SK-N-MC (cell line): ENCODE measurements around the gene ZBTB18.

Experiments
- EZH2 ChIP-seq: fragments of 200-600 bp; sonication (generic); IDR thresholded peaks from one replicate; pipeline ENCODE4 v1.6.1; 2017; ENCODE audit warnings: antibody characterized with exemption
- POLR2AphosphoS5 ChIP-seq: IDR thresholded peaks from 2 replicates; pipeline ENCODE4 v1.6.1; 2012; ENCODE audit warnings: mild to moderate bottlenecking, low read depth, low read length, borderline replicate concordance

- no peak for TF ChIP-seq POLR2AphosphoS5
- TF ChIP-seq EZH2: no peak
These were observed 25.7 kb downstream of the ZBTB18 start for GRCh38 chr1:244076740-244077139.
